NT2/D1 (cell line): Measurements from ENCODE around the gene RPL27.

Experiments used
- DNase-seq: peaks from one replicate; pipeline ENCODE4 v3.0.0-alpha.2; 2011; ENCODE audit warnings: low read depth, low spot score
- H3K27me3 ChIP-seq: 2 replicates; pipeline ENCODE4 v1.6.0; 2011; ENCODE audit warnings: mild to moderate bottlenecking; ENCODE audit not compliant: insufficient read length, insufficient read depth
- H3K36me3 ChIP-seq: 2 replicates; pipeline ENCODE4 v1.6.1; 2011; ENCODE audit warnings: mild to moderate bottlenecking, low read length, mixed read lengths; ENCODE audit not compliant: insufficient read depth, insufficient read length
- H3K4me1 ChIP-seq: 2 replicates; pipeline ENCODE4 v1.5.1; 2011; ENCODE audit not compliant: insufficient read depth, insufficient read length
- H3K4me3 ChIP-seq: 2 replicates; pipeline ENCODE4 v1.5.1; 2011; ENCODE audit warnings: low read depth; ENCODE audit not compliant: insufficient read length
- H3K9ac ChIP-seq: 2 replicates; pipeline ENCODE4 v1.6.0; 2011; ENCODE audit warnings: low read depth; ENCODE audit not compliant: insufficient read length
- H3K9me3 ChIP-seq: 2 replicates; pipeline ENCODE4 v1.5.1; 2011; ENCODE audit warnings: mild to moderate bottlenecking, low read length; ENCODE audit not compliant: insufficient read depth
- SUZ12 ChIP-seq: IDR thresholded peaks from 2 replicates; pipeline ENCODE4 v1.6.1; 2011; ENCODE audit not compliant: insufficient read length, insufficient read depth; ENCODE audit errors: extremely low read depth
- YY1 ChIP-seq: IDR thresholded peaks from 2 replicates; pipeline ENCODE4 v1.6.1; 2011; ENCODE audit not compliant: insufficient read length, insufficient read depth
- ZNF274 ChIP-seq: IDR thresholded peaks from 2 replicates; pipeline ENCODE4 v1.6.1; 2011; ENCODE audit warnings: mild to moderate bottlenecking, low read depth, low read length

RPL27 gene

GRCh38 chr17:43039646-43040045 lies 41.4 kb downstream of the RPL27 start:
- Histone ChIP-seq H3K4me1 (peaks cover 11% of the 10 kb centered on the region), H3K9ac (no peak overlapping the region), H3K9me3 (no peaks in the 10 kb centered on the region), H3K27me3 (no peaks in the 10 kb centered on the region), H3K4me3 (no peak overlapping the region), H3K36me3 (peaks cover 11% of the 10 kb centered on the region)
- TF ChIP-seq YY1 (no peak), ZNF274 (no peak), SUZ12 (no peak)
- DNase-seq: no peak

GRCh38 chr17:43040655-43041054 lies 42.4 kb downstream of the RPL27 start:
- peaks cover 19% of the 10 kb centered on the region for H3K36me3 ChIP-seq
- H3K4me3 ChIP-seq: no peak overlapping the region
- peaks cover 7% of the 10 kb centered on the region for H3K4me1 ChIP-seq
- H3K27me3 ChIP-seq: no peaks in the 10 kb centered on the region
- no peak for DNase-seq
- H3K9me3 ChIP-seq: no peaks in the 10 kb centered on the region
- no peak overlapping the region for H3K9ac ChIP-seq
- TF ChIP-seq SUZ12: no peak
- TF ChIP-seq YY1: no peak
- TF ChIP-seq ZNF274: no peak

- no peaks in the 10 kb centered on the region for H3K9me3 ChIP-seq
- peaks cover 5% of the 10 kb centered on the region for H3K4me1 ChIP-seq
- H3K27me3 ChIP-seq: no peaks in the 10 kb centered on the region
- no peak for DNase-seq
- H3K9ac ChIP-seq: no peak overlapping the region
- peaks cover 22% of the 10 kb centered on the region for H3K36me3 ChIP-seq
- TF ChIP-seq SUZ12: no peak
- no peak overlapping the region for H3K4me3 ChIP-seq
Observed at GRCh38 chr17:43042025-43042628, 43.9 kb downstream of the RPL27 start.

- Histone ChIP-seq H3K9ac (no peak overlapping the region), H3K4me1 (peaks cover 4% of the 10 kb centered on the region), H3K36me3 (peaks cover 27% of the 10 kb centered on the region), H3K9me3 (no peaks in the 10 kb centered on the region), H3K27me3 (no peaks in the 10 kb centered on the region), H3K4me3 (no peak overlapping the region)
- DNase-seq: no peak
- TF ChIP-seq YY1: no peak
- no peak for TF ChIP-seq SUZ12
- TF ChIP-seq ZNF274: no peak
Observed at GRCh38 chr17:43043307-43043706, 45.1 kb downstream of the RPL27 start.

GRCh38 chr17:43044024-43044423 lies 45.8 kb downstream of the RPL27 start:
- Histone ChIP-seq H3K4me1 (peaks cover 4% of the 10 kb centered on the region), H3K36me3 (peaks cover 33% of the 10 kb centered on the region), H3K4me3 (no peak overlapping the region)

GRCh38 chr17:43051969-43052368 lies 53.8 kb downstream of the RPL27 start:
- Histone ChIP-seq H3K27me3 (no peaks in the 10 kb centered on the region), H3K4me1 (no peaks in the 10 kb centered on the region), H3K9me3 (no peaks in the 10 kb centered on the region), H3K36me3 (peaks cover 78% of the 10 kb centered on the region), H3K9ac (no peak overlapping the region), H3K4me3 (no peak overlapping the region)
- TF ChIP-seq ZNF274: no peak
- no peak for TF ChIP-seq SUZ12
- TF ChIP-seq YY1: no peak
- DNase-seq: no peak

More at GRCh38 chr17:43044024-43044423, 45.8 kb downstream of the RPL27 start:
- no peaks in the 10 kb centered on the region for H3K27me3 ChIP-seq
- TF ChIP-seq YY1 (no peak), ZNF274 (no peak), SUZ12 (no peak)
- no peaks in the 10 kb centered on the region for H3K9me3 ChIP-seq
- no peak overlapping the region for H3K9ac ChIP-seq
- DNase-seq: no peak
